Vagina (tissue), 2 donors: ENCODE results near the gene MAL.

Experiments
- POLR2A ChIP-seq, 2 donors: fragments of 450-650 bp; IDR thresholded peaks; one replicate each; pipeline ENCODE4 v1.6.1; 2017; ENCODE audit warnings: antibody characterized with exemption in 2 of 2, mild to moderate bottlenecking in 2 of 2, moderate library complexity in 2 of 2
- TF ChIP-seq, protein P1 (sequence below), 3 experiments: fragments of 450-650 bp in 2 of 3; fragments of 200-600 bp in 1 of 3; sonication (generic) in 1 of 3; IDR thresholded peaks; one replicate each; pipeline ENCODE4 v1.5.1; 2017 to 2019; ENCODE audit warnings: antibody characterized with exemption in 3 of 3, mild to moderate bottlenecking in 2 of 3, moderate library complexity in 2 of 3

DNA sequence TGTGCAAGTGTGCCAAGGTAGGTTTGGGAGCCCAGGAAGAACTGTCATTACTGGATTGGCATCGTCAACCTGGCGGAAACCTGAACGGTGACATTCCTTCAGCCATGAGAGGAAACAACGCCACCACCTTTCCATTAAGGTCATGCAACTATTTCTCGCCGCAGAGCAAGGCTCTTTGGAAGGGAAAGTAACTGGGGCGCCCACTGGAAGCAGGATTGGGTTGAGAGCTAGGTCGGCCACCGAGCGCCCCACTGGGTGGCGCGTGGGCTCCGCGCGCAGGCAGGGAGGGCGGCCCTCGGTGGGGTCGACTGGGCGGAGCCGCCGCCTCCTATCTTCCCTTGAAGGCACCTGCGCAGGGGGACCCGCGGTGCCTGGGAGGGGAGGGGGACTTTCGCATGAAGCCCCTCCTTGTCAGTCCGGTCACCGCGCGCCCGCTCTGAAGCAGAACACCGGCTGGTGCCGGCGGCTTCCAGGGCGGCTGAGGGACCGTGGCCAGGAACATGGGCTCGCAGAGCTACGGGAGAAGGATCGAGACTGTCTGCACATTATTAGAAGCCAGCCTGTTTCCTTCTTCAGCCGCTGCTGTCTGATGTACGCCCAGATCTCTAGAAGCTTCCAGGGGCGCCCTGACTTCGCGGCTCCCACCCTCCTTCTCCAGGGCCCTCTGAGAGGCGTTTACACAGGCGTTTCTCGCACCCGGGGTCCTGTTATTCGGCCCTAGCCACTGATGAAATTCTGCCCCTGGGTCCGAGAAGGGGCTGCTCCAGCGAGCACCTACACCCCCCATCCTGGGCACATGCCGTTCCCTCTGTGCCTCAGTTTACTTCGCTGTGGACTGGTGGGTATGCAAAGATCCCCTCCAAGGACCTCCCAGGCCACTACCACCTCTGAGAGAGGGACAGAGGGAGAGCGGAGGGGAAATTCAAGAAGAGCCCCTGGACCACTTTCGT is 27.3 kb upstream of the MAL start:
- no peak for TF ChIP-seq POLR2A (IDR thresholded peaks at IDR 0.05)
- TF ChIP-seq, protein P1, sequence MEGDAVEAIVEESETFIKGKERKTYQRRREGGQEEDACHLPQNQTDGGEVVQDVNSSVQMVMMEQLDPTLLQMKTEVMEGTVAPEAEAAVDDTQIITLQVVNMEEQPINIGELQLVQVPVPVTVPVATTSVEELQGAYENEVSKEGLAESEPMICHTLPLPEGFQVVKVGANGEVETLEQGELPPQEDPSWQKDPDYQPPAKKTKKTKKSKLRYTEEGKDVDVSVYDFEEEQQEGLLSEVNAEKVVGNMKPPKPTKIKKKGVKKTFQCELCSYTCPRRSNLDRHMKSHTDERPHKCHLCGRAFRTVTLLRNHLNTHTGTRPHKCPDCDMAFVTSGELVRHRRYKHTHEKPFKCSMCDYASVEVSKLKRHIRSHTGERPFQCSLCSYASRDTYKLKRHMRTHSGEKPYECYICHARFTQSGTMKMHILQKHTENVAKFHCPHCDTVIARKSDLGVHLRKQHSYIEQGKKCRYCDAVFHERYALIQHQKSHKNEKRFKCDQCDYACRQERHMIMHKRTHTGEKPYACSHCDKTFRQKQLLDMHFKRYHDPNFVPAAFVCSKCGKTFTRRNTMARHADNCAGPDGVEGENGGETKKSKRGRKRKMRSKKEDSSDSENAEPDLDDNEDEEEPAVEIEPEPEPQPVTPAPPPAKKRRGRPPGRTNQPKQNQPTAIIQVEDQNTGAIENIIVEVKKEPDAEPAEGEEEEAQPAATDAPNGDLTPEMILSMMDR (IDR thresholded peaks at IDR 0.05) = no peak
